Esophagus squamous epithelium (tissue), 5 donors: ENCODE data around the gene CNTNAP2. TPM values are rescaled to one million over a fixed set of nuclear protein-coding genes. Genes with fewer than 3 reads are reported as not detected.

Experiments used
- DNase-seq: peaks from one replicate; lab custom pipeline; 2025; lab: John Stamatoyannopoulos, UW
- H3K27ac ChIP-seq, 4 donors: fragments of 200-600 bp; sonication (generic); one replicate each; pipeline ENCODE4 v1.5.1; 2016 to 2019; ENCODE audit warnings: mild to moderate bottlenecking in 1 of 4
- H3K27me3 ChIP-seq, 4 donors: fragments of 200-600 bp; sonication (generic); 1 replicate in 3 of 4; 2 replicates in 1 of 4; pipeline versions ENCODE4 v1.5.1 to v1.6.0; 2017 to 2021; ENCODE audit warnings: antibody characterized with exemption in 1 of 4
- H3K36me3 ChIP-seq, 3 donors: fragments of 200-600 bp; sonication (generic); one replicate each; pipeline ENCODE4 v1.5.1; 2016 to 2019
- H3K4me1 ChIP-seq, 3 donors: fragments of 200-600 bp; sonication (generic); one replicate each; pipeline ENCODE4 v1.5.1; 2017 to 2019
- H3K4me3 ChIP-seq, 4 donors: fragments of 200-600 bp; sonication (generic); 1 replicate in 3 of 4; 2 replicates in 1 of 4; pipeline ENCODE4 v1.5.1; 2016 to 2019; ENCODE audit warnings: mild to moderate bottlenecking in 2 of 4, moderate library complexity in 1 of 4
- H3K9me3 ChIP-seq, 3 donors: fragments of 200-600 bp; sonication (generic); one replicate each; pipeline ENCODE4 v1.5.1; 2016 to 2019
- POLR2A ChIP-seq, 4 donors: fragments of 450-650 bp; IDR thresholded peaks; one replicate each; pipeline ENCODE4 v1.6.1; 2017; ENCODE audit warnings: antibody characterized with exemption in 4 of 4, mild to moderate bottlenecking in 4 of 4, moderate library complexity in 3 of 4
- WGBS, 2 donors: methylation state at CpG; one replicate each; pipeline ENCODE4 v1.1.5; 2018; 5-methylcytosine and 5-hydroxymethylcytosine counted together
- intact Hi-C: fragments of 100-400 bp; cut with DNase I; formaldehyde crosslinking; loops from one replicate; pipeline ENCODE4 v1.15.0; 2022
- total RNA-seq, 4 donors: library from RNA; depleted of rRNA; stranded (reverse); fragments of >200 nt; gene quantifications; one replicate each; pipeline ENCODE4 v1.1.0, GENCODE V29; 2016
- TF ChIP-seq, protein P1 (sequence below), 6 experiments: fragments of 450-650 bp in 4 of 6; fragments of 200-600 bp in 2 of 6; sonication (generic) in 2 of 6; IDR thresholded peaks; one replicate each; pipeline ENCODE4 v1.5.1; 2016 to 2019; ENCODE audit warnings: antibody characterized with exemption in 6 of 6, mild to moderate bottlenecking in 4 of 6, moderate library complexity in 4 of 6
- donor health status: DM: yes; HTN: yes; CAD: no.

The CNTNAP2 gene
- total RNA-seq, 4 donors from 2014 or later = 0.95 to 2.3 (median 1.2) TPM

- Histone ChIP-seq H3K27me3 (no peaks in the 10 kb centered on the region), H3K4me3 (no peak overlapping the region), H3K27ac (no peak overlapping the region), H3K4me1 (no peaks in the 10 kb centered on the region), H3K9me3 (no peaks in the 10 kb centered on the region), H3K36me3 (no peaks in the 10 kb centered on the region)
- TF ChIP-seq, protein P1, sequence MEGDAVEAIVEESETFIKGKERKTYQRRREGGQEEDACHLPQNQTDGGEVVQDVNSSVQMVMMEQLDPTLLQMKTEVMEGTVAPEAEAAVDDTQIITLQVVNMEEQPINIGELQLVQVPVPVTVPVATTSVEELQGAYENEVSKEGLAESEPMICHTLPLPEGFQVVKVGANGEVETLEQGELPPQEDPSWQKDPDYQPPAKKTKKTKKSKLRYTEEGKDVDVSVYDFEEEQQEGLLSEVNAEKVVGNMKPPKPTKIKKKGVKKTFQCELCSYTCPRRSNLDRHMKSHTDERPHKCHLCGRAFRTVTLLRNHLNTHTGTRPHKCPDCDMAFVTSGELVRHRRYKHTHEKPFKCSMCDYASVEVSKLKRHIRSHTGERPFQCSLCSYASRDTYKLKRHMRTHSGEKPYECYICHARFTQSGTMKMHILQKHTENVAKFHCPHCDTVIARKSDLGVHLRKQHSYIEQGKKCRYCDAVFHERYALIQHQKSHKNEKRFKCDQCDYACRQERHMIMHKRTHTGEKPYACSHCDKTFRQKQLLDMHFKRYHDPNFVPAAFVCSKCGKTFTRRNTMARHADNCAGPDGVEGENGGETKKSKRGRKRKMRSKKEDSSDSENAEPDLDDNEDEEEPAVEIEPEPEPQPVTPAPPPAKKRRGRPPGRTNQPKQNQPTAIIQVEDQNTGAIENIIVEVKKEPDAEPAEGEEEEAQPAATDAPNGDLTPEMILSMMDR (IDR thresholded peaks at IDR 0.05) = no peak
- TF ChIP-seq POLR2A (IDR thresholded peaks at IDR 0.05) = no peak
- intact Hi-C loops = no loop called here
- 71 to 74% methylated on average over 3 of the region's 3 CpGs for WGBS, 2 donors
- DNase-seq = no peak
Measured at GRCh38 chr7:146690987-146691386, 574.4 kb downstream of the CNTNAP2 start.

GRCh38 chr7:146698995-146699610 lies 582.5 kb downstream of the CNTNAP2 start:
- H3K27me3 ChIP-seq = no peaks in the 10 kb centered on the region
- no peak overlapping the region for H3K27ac ChIP-seq
- H3K4me3 ChIP-seq = no peak overlapping the region
- H3K9me3 ChIP-seq = no peaks in the 10 kb centered on the region
- intact Hi-C loops = no loop called here
- DNase-seq = no peak
- no peaks in the 10 kb centered on the region for H3K4me1 ChIP-seq
- TF ChIP-seq, protein P1 (IDR thresholded peaks at IDR 0.05) = no peak
- no peak for TF ChIP-seq POLR2A (IDR thresholded peaks at IDR 0.05)
- 38 to 50% methylated on average over 1 of the region's 1 CpG for WGBS, 2 donors
- no peaks in the 10 kb centered on the region for H3K36me3 ChIP-seq

- no peaks in the 10 kb centered on the region for H3K9me3 ChIP-seq
- no peak for TF ChIP-seq POLR2A (IDR thresholded peaks at IDR 0.05)
- TF ChIP-seq, protein P1 (IDR thresholded peaks at IDR 0.05) = no peak
- 63 to 71% methylated on average over 1 of the region's 1 CpG for WGBS, 2 donors
Measured at GRCh38 chr7:146700015-146700560, 583.5 kb downstream of the CNTNAP2 start.

DNA sequence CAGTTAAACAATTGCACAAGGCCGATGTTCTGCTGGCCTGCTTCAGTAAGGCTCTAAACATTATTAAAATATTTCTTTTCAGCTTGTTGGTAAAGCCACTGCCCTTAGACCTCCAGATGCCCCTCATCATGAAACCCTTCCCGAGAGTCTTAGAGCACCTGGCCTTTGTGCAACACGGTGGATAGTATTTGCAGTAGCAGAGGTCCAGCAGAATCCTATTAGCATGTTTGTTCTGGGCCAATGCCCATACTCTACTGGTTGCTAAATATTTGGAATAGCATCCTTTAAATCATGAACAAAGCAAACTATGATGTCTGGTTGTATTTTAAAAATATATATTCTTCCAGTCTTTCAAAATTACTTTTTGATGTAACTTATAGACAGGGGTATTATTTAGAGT lies 584.6 kb downstream of the CNTNAP2 start:
- Histone ChIP-seq H3K4me1 (no peaks in the 10 kb centered on the region), H3K27me3 (no peaks in the 10 kb centered on the region), H3K9me3 (no peaks in the 10 kb centered on the region), H3K36me3 (no peaks in the 10 kb centered on the region), H3K27ac (no peak overlapping the region), H3K4me3 (no peak overlapping the region)
- intact Hi-C loops = no loop called here
- TF ChIP-seq, protein P1 (IDR thresholded peaks at IDR 0.05) = no peak
- no peak for TF ChIP-seq POLR2A (IDR thresholded peaks at IDR 0.05)
- no peak for DNase-seq
- WGBS, 2 donors = 32 to 48% methylated on average over 3 of the region's 3 CpGs

More at GRCh38 chr7:146700015-146700560, 583.5 kb downstream of the CNTNAP2 start:
- DNase-seq = no peak
- Histone ChIP-seq H3K27me3 (no peaks in the 10 kb centered on the region), H3K4me1 (no peaks in the 10 kb centered on the region), H3K27ac (no peak overlapping the region), H3K36me3 (no peaks in the 10 kb centered on the region), H3K4me3 (no peak overlapping the region)
- intact Hi-C loops = no loop called here

- H3K36me3 ChIP-seq = no peaks in the 10 kb centered on the region
- WGBS, 2 donors = 45 to 68% methylated on average over 1 of the region's 1 CpG
Measured at GRCh38 chr7:146702898-146703297, 586.3 kb downstream of the CNTNAP2 start.

More at GRCh38 chr7:146702898-146703297, 586.3 kb downstream of the CNTNAP2 start:
- TF ChIP-seq, protein P1 (IDR thresholded peaks at IDR 0.05) = no peak
- TF ChIP-seq POLR2A (IDR thresholded peaks at IDR 0.05) = no peak
- Histone ChIP-seq H3K4me3 (no peak overlapping the region), H3K4me1 (no peaks in the 10 kb centered on the region), H3K27ac (no peak overlapping the region), H3K9me3 (no peaks in the 10 kb centered on the region), H3K27me3 (no peaks in the 10 kb centered on the region)
- intact Hi-C loops = no loop called here
- no peak for DNase-seq
